Measurements from ENCODE around the gene PCGF3.

PCGF3 gene

GRCh38 chr4:738781-739280, 33.2 kb downstream of the PCGF3 start:
- DNase-seq (ENCODE audit: low read depth) = no peak
- H3K4me3 ChIP-seq (ENCODE audit: low read depth, low read length) = no peak overlapping the region
- in situ Hi-C loops (cut with HindIII; ENCODE audit: low sequenced_read_pairs) = no loop called here
- TF ChIP-seq CTCF (IDR thresholded peaks at IDR 0.05; ENCODE audit: low read depth, low read length, missing control alignments) = no peak

GRCh38 chr4:739569-739968, 33.9 kb downstream of the PCGF3 start:
- in situ Hi-C loops (cut with HindIII; ENCODE audit: low sequenced_read_pairs) = no loop called here
- no peak for DNase-seq (ENCODE audit: low read depth)
- no peak for TF ChIP-seq CTCF (IDR thresholded peaks at IDR 0.05; ENCODE audit: low read depth, low read length, missing control alignments)
- no peak overlapping the region for H3K4me3 ChIP-seq (ENCODE audit: low read depth, low read length)

- in situ Hi-C loops (cut with HindIII; ENCODE audit: low sequenced_read_pairs) = no loop called here
- no peak overlapping the region for H3K4me3 ChIP-seq (ENCODE audit: low read depth, low read length)
Observed at GRCh38 chr4:740011-740410, 34.4 kb downstream of the PCGF3 start.

GRCh38 chr4:740656-741282, 35.1 kb downstream of the PCGF3 start:
- no peak for DNase-seq (ENCODE audit: low read depth)
- H3K4me3 ChIP-seq (ENCODE audit: low read depth, low read length) = no peak overlapping the region
- TF ChIP-seq CTCF (IDR thresholded peaks at IDR 0.05; ENCODE audit: low read depth, low read length, missing control alignments) = no peak
- in situ Hi-C loops (cut with HindIII; ENCODE audit: low sequenced_read_pairs) = no loop called here

More at GRCh38 chr4:740011-740410, 34.4 kb downstream of the PCGF3 start:
- TF ChIP-seq CTCF (IDR thresholded peaks at IDR 0.05; ENCODE audit: low read depth, low read length, missing control alignments) = no peak
- no peak for DNase-seq (ENCODE audit: low read depth)

GRCh38 chr4:742096-742741, 36.6 kb downstream of the PCGF3 start:
- no peak for DNase-seq (ENCODE audit: low read depth)
- no peak overlapping the region for H3K4me3 ChIP-seq (ENCODE audit: low read depth, low read length)
- TF ChIP-seq CTCF (IDR thresholded peaks at IDR 0.05; ENCODE audit: low read depth, low read length, missing control alignments) = no peak
- in situ Hi-C loops (cut with HindIII; ENCODE audit: low sequenced_read_pairs) = no loop called here

- H3K4me3 ChIP-seq (ENCODE audit: low read depth, low read length) = no peak overlapping the region
- TF ChIP-seq CTCF (IDR thresholded peaks at IDR 0.05; ENCODE audit: low read depth, low read length, missing control alignments) = peak; percentile 88
- in situ Hi-C loops (cut with HindIII; ENCODE audit: low sequenced_read_pairs) = no loop called here
- DNase-seq (ENCODE audit: low read depth) = no peak
Observed at GRCh38 chr4:742742-743311, 37.2 kb downstream of the PCGF3 start.

All from astrocyte of the cerebellum (primary cell).